Astrocyte (in vitro differentiated cells and primary cell): ENCODE measurements around the gene TENM4.

Experiments
- CTCF ChIP-seq: IDR thresholded peaks from 2 replicates; pipeline ENCODE4 v1.5.1; 2011; ENCODE audit warnings: low read depth, mild to moderate bottlenecking, inconsistent platforms, low read length, moderate library complexity; ENCODE audit not compliant: insufficient read depth
- EZH2 ChIP-seq: IDR thresholded peaks from 2 replicates; pipeline ENCODE4 v1.6.1; 2012; ENCODE audit warnings: mild to moderate bottlenecking, low read length, inconsistent platforms; ENCODE audit not compliant: insufficient read depth

- TF ChIP-seq CTCF, result no peak
- no peak for TF ChIP-seq EZH2
These were observed 203.1 kb downstream of the TENM4 start for GRCh38 chr11:79237703-79238102.
